CD14-positive monocyte (primary cell): Measurements from ENCODE around the gene CFTR. TPM values are rescaled to one million over a fixed set of nuclear protein-coding genes. Genes with fewer than 3 reads are reported as not detected.

Source experiments
- DNase-seq, 3 donors: peaks; one replicate each; pipeline ENCODE4 v3.0.0-alpha.2; 2011 to 2022
- H2AFZ ChIP-seq: 2 replicates; pipeline ENCODE4 v1.6.0; 2012; ENCODE audit warnings: mild to moderate bottlenecking, low read depth, low read length, inconsistent platforms; ENCODE audit not compliant: insufficient read depth, poor library complexity, severe bottlenecking
- H3K27ac ChIP-seq, 2 donors: 1 replicate in 1 of 2; 2 replicates in 1 of 2; pipeline ENCODE4 v1.5.1; 2012 to 2013; ENCODE audit warnings: low read length in 2 of 2, control low read depth in 1 of 2, inconsistent platforms in 1 of 2, low read depth in 1 of 2, mild to moderate bottlenecking in 1 of 2
- H3K27me3 ChIP-seq, 2 donors: one replicate each; pipeline versions ENCODE4 v1.6.0 to v1.6.1; 2011 to 2013; ENCODE audit warnings: low read length in 2 of 2; ENCODE audit not compliant: control insufficient read depth in 2 of 2, insufficient read depth in 2 of 2
- H3K36me3 ChIP-seq, 2 donors: replicated peaks in 1 of 2; 1 replicate in 1 of 2; 2 replicates in 1 of 2; pipeline versions ENCODE4 v1.5.1 to v1.6.1; 2012 to 2013; ENCODE audit warnings: low read length in 2 of 2, control low read depth in 1 of 2, inconsistent platforms in 1 of 2, mild to moderate bottlenecking in 1 of 2; ENCODE audit not compliant: insufficient read depth in 2 of 2, control insufficient read depth in 1 of 2
- H3K4me1 ChIP-seq, 2 donors: 1 replicate in 1 of 2; 2 replicates in 1 of 2; pipeline versions ENCODE4 v1.5.1 to v1.6.1; 2012 to 2013; ENCODE audit warnings: low read length in 2 of 2, control low read depth in 1 of 2, inconsistent platforms in 1 of 2, mild to moderate bottlenecking in 1 of 2, moderate library complexity in 1 of 2; ENCODE audit not compliant: insufficient read depth in 2 of 2, control insufficient read depth in 1 of 2
- H3K4me2 ChIP-seq: replicated peaks from 2 replicates; pipeline ENCODE3; 2012; ENCODE audit warnings: low read length, moderate library complexity, mild to moderate bottlenecking; ENCODE audit not compliant: poor library complexity, severe bottlenecking; ENCODE audit errors: extremely low read depth
- H3K4me3 ChIP-seq, 3 experiments: fragments of 200-600 bp in 1 of 3; sonication (generic) in 1 of 3; replicated peaks in 1 of 3; 1 replicate in 2 of 3; 2 replicates in 1 of 3; pipeline ENCODE4 v1.5.1; 2011 to 2013; ENCODE audit warnings: low read length in 3 of 3, mild to moderate bottlenecking in 3 of 3, control low read depth in 2 of 3, low read depth in 2 of 3, inconsistent platforms in 1 of 3, moderate library complexity in 1 of 3
- H3K79me2 ChIP-seq: 2 replicates; pipeline ENCODE4 v1.6.0; 2012; ENCODE audit warnings: mild to moderate bottlenecking, control low read depth, inconsistent platforms, low read length, moderate library complexity; ENCODE audit not compliant: insufficient read depth
- H3K9ac ChIP-seq: 2 replicates; pipeline ENCODE4 v1.6.0; 2017; ENCODE audit warnings: low read length, mild to moderate bottlenecking; ENCODE audit not compliant: insufficient read depth, poor library complexity, severe bottlenecking
- H3K9me3 ChIP-seq, 2 donors: replicated peaks in 1 of 2; 1 replicate in 1 of 2; 2 replicates in 1 of 2; pipeline versions ENCODE4 v1.5.1 to v1.6.1; 2012 to 2013; ENCODE audit warnings: low read length in 2 of 2, control low read depth in 1 of 2; ENCODE audit not compliant: control insufficient read depth in 1 of 2, insufficient read depth in 1 of 2
- H4K20me1 ChIP-seq: 2 replicates; pipeline ENCODE4 v1.6.0; 2012; ENCODE audit warnings: mild to moderate bottlenecking, low read length, control low read depth, moderate library complexity; ENCODE audit not compliant: insufficient read depth
- H3K27ac Mint-ChIP-seq, 7 donors: one replicate each; pipeline ENCODE4 v1.8.0; 2020; ENCODE audit warnings: mild to moderate bottlenecking in 7 of 7, mixed read lengths in 7 of 7, moderate library complexity in 6 of 7, inconsistent platforms in 2 of 7
- H3K27me3 Mint-ChIP-seq, 3 donors: one replicate each; pipeline ENCODE4 v1.8.0; 2021 to 2022; ENCODE audit warnings: low read depth in 3 of 3, mild to moderate bottlenecking in 3 of 3, mixed read lengths in 3 of 3, moderate library complexity in 3 of 3, inconsistent platforms in 1 of 3
- H3K36me3 Mint-ChIP-seq, 2 donors: one replicate each; pipeline ENCODE4 v1.8.0; 2020; ENCODE audit warnings: mixed read lengths in 2 of 2, inconsistent platforms in 1 of 2, mild to moderate bottlenecking in 1 of 2
- H3K4me1 Mint-ChIP-seq: one replicate; pipeline ENCODE4 v1.8.0; 2020; ENCODE audit warnings: mild to moderate bottlenecking, mixed read lengths
- H3K4me3 Mint-ChIP-seq, 2 donors: one replicate each; pipeline ENCODE4 v1.8.0; 2020; ENCODE audit warnings: mild to moderate bottlenecking in 2 of 2, mixed read lengths in 2 of 2, moderate library complexity in 1 of 2
- H3K9me3 Mint-ChIP-seq, 7 donors: one replicate each; pipeline ENCODE4 v1.8.0; 2020 to 2022; ENCODE audit warnings: mixed read lengths in 7 of 7, mild to moderate bottlenecking in 6 of 7, moderate library complexity in 6 of 7, inconsistent platforms in 2 of 7
- WGBS: methylation state at CpG from one replicate; pipeline ENCODE4 v1.1.5; 2013; ENCODE audit warnings: missing lambda C conversion rate; ENCODE audit not compliant: insufficient coverage; 5-methylcytosine and 5-hydroxymethylcytosine counted together
- intact Hi-C, 2 donors: fragments of 100-400 bp; cut with micrococcal nuclease; formaldehyde crosslinking; loops; one replicate each; pipeline versions ENCODE4 v1.15.0 to v1.15.1; 2023
- polyA plus RNA-seq, 3 donors: library from polyadenylated mRNA; depleted of rRNA in 1 of 3; unstranded in 2 of 3; stranded (reverse) in 1 of 3; fragments of 300-500 nt in 2 of 3; fragments of >200 nt in 1 of 3; fragmentation: Illumina TruSeq in 2 of 3; gene quantifications; 1 replicate in 2 of 3; 2 replicates in 1 of 3; pipeline ENCODE4 v1.2.3, GENCODE V29; 2012 to 2021
- TF ChIP-seq, protein P1 (sequence below): fragments of 200-600 bp; IDR thresholded peaks from one replicate; pipeline ENCODE4 v1.8.0; 2022; ENCODE audit warnings: antibody characterized with exemption, mild to moderate bottlenecking

The CFTR gene
- polyA plus RNA-seq, 3 donors = not detected

DNA sequence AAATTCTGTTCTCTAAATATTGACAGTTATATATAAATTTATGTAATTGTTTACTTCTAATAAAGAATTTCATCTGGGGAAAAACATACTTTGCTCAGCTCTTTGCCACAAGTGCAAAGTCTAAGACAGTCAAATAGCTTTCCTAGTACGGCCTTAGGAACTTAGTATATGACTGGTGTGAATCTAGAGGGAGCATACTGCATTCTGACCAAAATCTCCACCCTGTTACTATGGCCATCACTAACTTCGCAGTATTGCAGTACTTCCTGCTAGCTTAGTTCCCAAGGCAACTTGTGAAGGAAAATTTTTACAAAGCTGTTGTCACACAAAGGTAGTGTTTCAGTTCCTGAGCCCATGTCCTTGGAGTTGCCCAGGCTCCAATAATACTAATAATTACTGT, 181.5 kb downstream of the CFTR start:
- no peaks in the 10 kb centered on the region for H3K4me1 Mint-ChIP-seq
- intact Hi-C loops = no loop called here
- Histone ChIP-seq H3K4me1 (no peaks in the 10 kb centered on the region), H3K36me3 (no peaks in the 10 kb centered on the region), H3K9ac (no peak overlapping the region), H3K9me3 (no peaks in the 10 kb centered on the region), H3K27ac (no peak overlapping the region), H4K20me1 (no peaks in the 10 kb centered on the region), H3K79me2 (no peaks in the 10 kb centered on the region), H3K27me3 (no peaks in the 10 kb centered on the region), H3K4me3 (no peak overlapping the region), H3K4me2 (no peak overlapping the region), H2AFZ (no peak overlapping the region)
- no peak overlapping the region for H3K27ac Mint-ChIP-seq
- no peaks in the 10 kb centered on the region for H3K27me3 Mint-ChIP-seq
- DNase-seq = no peak
- H3K9me3 Mint-ChIP-seq = peaks cover 0 to 3% (median 0%) of the 10 kb centered on the region in 7 donors
- WGBS = no CpG with 5 or more reads among the region's 2 CpGs
- no peak overlapping the region for H3K4me3 Mint-ChIP-seq
- H3K36me3 Mint-ChIP-seq = no peaks in the 10 kb centered on the region
- TF ChIP-seq, protein P1, sequence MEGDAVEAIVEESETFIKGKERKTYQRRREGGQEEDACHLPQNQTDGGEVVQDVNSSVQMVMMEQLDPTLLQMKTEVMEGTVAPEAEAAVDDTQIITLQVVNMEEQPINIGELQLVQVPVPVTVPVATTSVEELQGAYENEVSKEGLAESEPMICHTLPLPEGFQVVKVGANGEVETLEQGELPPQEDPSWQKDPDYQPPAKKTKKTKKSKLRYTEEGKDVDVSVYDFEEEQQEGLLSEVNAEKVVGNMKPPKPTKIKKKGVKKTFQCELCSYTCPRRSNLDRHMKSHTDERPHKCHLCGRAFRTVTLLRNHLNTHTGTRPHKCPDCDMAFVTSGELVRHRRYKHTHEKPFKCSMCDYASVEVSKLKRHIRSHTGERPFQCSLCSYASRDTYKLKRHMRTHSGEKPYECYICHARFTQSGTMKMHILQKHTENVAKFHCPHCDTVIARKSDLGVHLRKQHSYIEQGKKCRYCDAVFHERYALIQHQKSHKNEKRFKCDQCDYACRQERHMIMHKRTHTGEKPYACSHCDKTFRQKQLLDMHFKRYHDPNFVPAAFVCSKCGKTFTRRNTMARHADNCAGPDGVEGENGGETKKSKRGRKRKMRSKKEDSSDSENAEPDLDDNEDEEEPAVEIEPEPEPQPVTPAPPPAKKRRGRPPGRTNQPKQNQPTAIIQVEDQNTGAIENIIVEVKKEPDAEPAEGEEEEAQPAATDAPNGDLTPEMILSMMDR = no peak

DNA sequence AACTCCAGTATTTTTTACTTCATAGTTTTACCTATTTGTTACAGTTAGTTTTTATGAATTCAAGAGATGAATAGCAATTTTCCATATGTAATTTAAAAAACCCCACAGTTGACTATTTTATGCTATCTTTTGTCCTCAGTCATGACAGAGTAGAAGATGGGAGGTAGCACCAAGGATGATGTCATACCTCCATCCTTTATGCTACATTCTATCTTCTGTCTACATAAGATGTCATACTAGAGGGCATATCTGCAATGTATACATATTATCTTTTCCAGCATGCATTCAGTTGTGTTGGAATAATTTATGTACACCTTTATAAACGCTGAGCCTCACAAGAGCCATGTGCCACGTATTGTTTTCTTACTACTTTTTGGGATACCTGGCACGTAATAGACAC, 184.2 kb downstream of the CFTR start:
- no peaks in the 10 kb centered on the region for H3K4me1 ChIP-seq
- no peaks in the 10 kb centered on the region for H3K36me3 Mint-ChIP-seq
- H3K4me1 Mint-ChIP-seq = no peaks in the 10 kb centered on the region
- H3K27ac Mint-ChIP-seq = no peak overlapping the region
- TF ChIP-seq, protein P1 = no peak
- no peak overlapping the region for H2AFZ ChIP-seq
- no peak overlapping the region for H3K4me2 ChIP-seq
- no peaks in the 10 kb centered on the region for H3K36me3 ChIP-seq
- no peak overlapping the region for H3K4me3 Mint-ChIP-seq
- DNase-seq = no peak
- 100% methylated on average over 2 of the region's 3 CpGs for WGBS
- no peaks in the 10 kb centered on the region for H3K79me2 ChIP-seq
- intact Hi-C loops = no loop called here
- H3K9ac ChIP-seq = no peak overlapping the region
- H3K4me3 ChIP-seq = no peak overlapping the region
- no peaks in the 10 kb centered on the region for H4K20me1 ChIP-seq
- H3K27ac ChIP-seq = no peak overlapping the region
- H3K9me3 Mint-ChIP-seq = peaks cover 0 to 1% (median 0%) of the 10 kb centered on the region in 7 donors
- peaks cover 0 to 2% (median 1%) of the 10 kb centered on the region in 3 donors for H3K27me3 Mint-ChIP-seq
- no peaks in the 10 kb centered on the region for H3K9me3 ChIP-seq
- H3K27me3 ChIP-seq = no peaks in the 10 kb centered on the region
